HepG2 (cell line): ENCODE results near the gene OS9.

Experiments used
- CBX5 ChIP-seq: sonication (generic); formaldehyde crosslinking; IDR thresholded peaks from 2 replicates; pipeline ENCODE4 v1.4.0; 2020; ENCODE audit warnings: missing genetic modification reagents, borderline replicate concordance
- CHD2 ChIP-seq: IDR thresholded peaks from 2 replicates; pipeline ENCODE4 v1.6.1; 2011; ENCODE audit warnings: low read depth, low read length, improper control_type of control experiment
- EP300 ChIP-seq, 3 experiments: sonication (generic) in 1 of 3; formaldehyde crosslinking in 1 of 3; IDR thresholded peaks; 2 replicates each; pipeline versions ENCODE4 v1.5.1 to v1.6.1; 2011 to 2020; ENCODE audit warnings: low read depth in 2 of 3, low read length in 2 of 3, borderline replicate concordance in 1 of 3, improper control_type of control experiment in 1 of 3, mild to moderate bottlenecking in 1 of 3, missing genetic modification reagents in 1 of 3, moderate library complexity in 1 of 3
- TSC22D2 ChIP-seq: sonication (generic); formaldehyde crosslinking; IDR thresholded peaks from 2 replicates; pipeline ENCODE4 v1.5.1; 2020; ENCODE audit warnings: missing genetic modification reagents, mild to moderate bottlenecking, borderline replicate concordance
- ZNF343 ChIP-seq: sonication (generic); formaldehyde crosslinking; IDR thresholded peaks from 2 replicates; pipeline ENCODE4 v1.4.0; 2020; ENCODE audit warnings: mild to moderate bottlenecking, missing genetic modification reagents
- TF ChIP-seq, protein P1 (sequence below): sonication (generic); formaldehyde crosslinking; IDR thresholded peaks from 2 replicates; pipeline ENCODE4 v1.8.1; 2022; ENCODE audit warnings: mild to moderate bottlenecking, missing genetic modification reagents

DNA sequence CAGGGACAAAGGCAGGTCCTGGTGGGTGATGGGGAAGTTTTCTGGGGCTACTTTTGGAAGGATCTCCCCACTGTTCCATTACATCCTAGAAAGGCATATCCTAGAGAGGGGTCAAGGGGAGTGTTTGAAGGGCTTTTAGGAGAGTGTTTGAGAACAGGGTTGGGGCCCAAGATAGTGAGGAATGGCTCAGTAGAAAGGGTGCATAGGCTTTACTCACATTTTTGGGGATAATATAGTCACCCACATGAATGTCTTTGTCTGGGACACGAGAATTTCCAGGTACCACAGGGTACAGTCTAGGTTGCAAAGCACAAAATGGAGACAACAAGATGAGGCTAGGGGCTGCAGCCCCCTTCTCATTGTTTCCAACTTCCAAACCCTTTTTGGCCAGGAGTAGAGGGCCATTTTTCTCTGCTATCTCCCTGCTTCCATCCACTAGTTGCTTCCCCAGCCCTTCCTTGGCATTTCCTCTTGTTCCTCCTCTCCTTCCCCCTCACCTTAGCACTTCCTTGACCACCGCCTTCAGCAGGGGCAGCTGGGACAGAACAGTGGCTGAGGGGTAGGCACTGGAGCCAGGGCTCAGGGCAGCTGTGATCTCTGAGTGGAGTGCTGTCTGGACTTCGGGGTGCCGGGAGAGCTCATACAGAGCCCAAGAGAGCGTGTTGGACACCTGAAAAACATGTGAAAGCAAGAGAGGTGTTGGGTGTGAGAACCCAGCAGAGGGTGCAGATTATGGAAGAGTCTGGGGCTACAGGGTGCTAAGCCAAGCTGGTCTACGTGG is 70.1 kb downstream of the OS9 start:
- TF ChIP-seq TSC22D2 (no peak), CHD2 (no peak), EP300 (IDR thresholded peaks at IDR 0.05; ENCODE audit: low read depth in 2 of 2, low read length in 2 of 2) (no peak), EP300 (CRISPR knock-in tag; IDR thresholded peaks at IDR 0.05; ENCODE audit: borderline replicate concordance) (no peak), CBX5 (CRISPR knock-in tag) (no peak), ZNF343 (CRISPR knock-in tag) (no peak)
- TF ChIP-seq, protein P1, sequence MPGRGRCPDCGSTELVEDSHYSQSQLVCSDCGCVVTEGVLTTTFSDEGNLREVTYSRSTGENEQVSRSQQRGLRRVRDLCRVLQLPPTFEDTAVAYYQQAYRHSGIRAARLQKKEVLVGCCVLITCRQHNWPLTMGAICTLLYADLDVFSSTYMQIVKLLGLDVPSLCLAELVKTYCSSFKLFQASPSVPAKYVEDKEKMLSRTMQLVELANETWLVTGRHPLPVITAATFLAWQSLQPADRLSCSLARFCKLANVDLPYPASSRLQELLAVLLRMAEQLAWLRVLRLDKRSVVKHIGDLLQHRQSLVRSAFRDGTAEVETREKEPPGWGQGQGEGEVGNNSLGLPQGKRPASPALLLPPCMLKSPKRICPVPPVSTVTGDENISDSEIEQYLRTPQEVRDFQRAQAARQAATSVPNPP (CRISPR knock-in tag) = no peak
